ENCODE data around the gene UNC50. TPM values are rescaled to one million over a fixed set of nuclear protein-coding genes. Genes with fewer than 3 reads are reported as not detected.

Gene UNC50
- total RNA-seq: 52.9 and 54.5 TPM in 2 replicates

GRCh38 chr2:98608116-98608961 is at the start of gene UNC50, which contains the start of gene COA5:
TSS of gene UNC50 (plus strand) at chr2:98608589. CDS start at chr2:98609760, 1,171 bp downstream.
TSS of gene COA5 (minus strand) at chr2:98608512. CDS start at chr2:98608405, 107 bp downstream.
- TF ChIP-seq CTCF (IDR thresholded peaks at IDR 0.05; ENCODE audit: insufficient read depth, low read length, severe bottlenecking): peak; percentile 0
- Histone ChIP-seq H3K36me3 (ENCODE audit: control insufficient read depth, insufficient read depth, low read length) (peaks cover 13% of the 10 kb centered on the region), H3K27me3 (ENCODE audit: control insufficient read depth, insufficient read depth, low read length) (no peaks in the 10 kb centered on the region), H3K4me3 (ENCODE audit: low read depth, low read length) (peak within 1 kb of the TSS; percentile 68)
- FAIRE-seq (no peak), DNase-seq (ENCODE audit: low read depth) (peak; percentile 68)

- no peak overlapping the region for H3K4me3 ChIP-seq (ENCODE audit: low read depth, low read length)
- DNase-seq (ENCODE audit: low read depth) (no peak), FAIRE-seq (no peak)
- no peak for TF ChIP-seq CTCF (IDR thresholded peaks at IDR 0.05; ENCODE audit: insufficient read depth, low read length, severe bottlenecking)
- no peaks in the 10 kb centered on the region for H3K27me3 ChIP-seq (ENCODE audit: control insufficient read depth, insufficient read depth, low read length)
- no peaks in the 10 kb centered on the region for H3K36me3 ChIP-seq (ENCODE audit: control insufficient read depth, insufficient read depth, low read length)
Observed at GRCh38 chr2:98558852-98559530, 49.4 kb upstream of the UNC50 start.

- TF ChIP-seq CTCF (IDR thresholded peaks at IDR 0.05; ENCODE audit: insufficient read depth, low read length, severe bottlenecking): no peak
- Histone ChIP-seq H3K4me3 (ENCODE audit: low read depth, low read length) (no peak overlapping the region), H3K27me3 (ENCODE audit: control insufficient read depth, insufficient read depth, low read length) (no peaks in the 10 kb centered on the region), H3K36me3 (ENCODE audit: control insufficient read depth, insufficient read depth, low read length) (peaks cover 2% of the 10 kb centered on the region)
- FAIRE-seq (no peak), DNase-seq (ENCODE audit: low read depth) (no peak)
Observed at GRCh38 chr2:98559581-98559980, 48.8 kb upstream of the UNC50 start.

GRCh38 chr2:98560256-98560771 is 48.1 kb upstream of the UNC50 start:
- no peaks in the 10 kb centered on the region for H3K27me3 ChIP-seq (ENCODE audit: control insufficient read depth, insufficient read depth, low read length)
- DNase-seq (ENCODE audit: low read depth) (peak; percentile 62), FAIRE-seq (no peak)
- no peak for TF ChIP-seq CTCF (IDR thresholded peaks at IDR 0.05; ENCODE audit: insufficient read depth, low read length, severe bottlenecking)
- H3K4me3 ChIP-seq (ENCODE audit: low read depth, low read length): no peak overlapping the region
- peaks cover 2% of the 10 kb centered on the region for H3K36me3 ChIP-seq (ENCODE audit: control insufficient read depth, insufficient read depth, low read length)

GRCh38 chr2:98561018-98561417 is 47.4 kb upstream of the UNC50 start:
- no peak for TF ChIP-seq CTCF (IDR thresholded peaks at IDR 0.05; ENCODE audit: insufficient read depth, low read length, severe bottlenecking)
- Histone ChIP-seq H3K36me3 (ENCODE audit: control insufficient read depth, insufficient read depth, low read length) (peaks cover 3% of the 10 kb centered on the region), H3K27me3 (ENCODE audit: control insufficient read depth, insufficient read depth, low read length) (no peaks in the 10 kb centered on the region), H3K4me3 (ENCODE audit: low read depth, low read length) (no peak overlapping the region)
- FAIRE-seq (no peak), DNase-seq (ENCODE audit: low read depth) (no peak)
